ENCODE results near the gene HNRNPF.
A peak's percentile ranks its signal among the peaks of the same experiment; 100 is the strongest.
"Not testable (repeated sequence)": the region's sequence is repeated elsewhere in the genome, so short reads cannot be mapped to it uniquely, and the experiment has no call there.

HNRNPF gene

DNA sequence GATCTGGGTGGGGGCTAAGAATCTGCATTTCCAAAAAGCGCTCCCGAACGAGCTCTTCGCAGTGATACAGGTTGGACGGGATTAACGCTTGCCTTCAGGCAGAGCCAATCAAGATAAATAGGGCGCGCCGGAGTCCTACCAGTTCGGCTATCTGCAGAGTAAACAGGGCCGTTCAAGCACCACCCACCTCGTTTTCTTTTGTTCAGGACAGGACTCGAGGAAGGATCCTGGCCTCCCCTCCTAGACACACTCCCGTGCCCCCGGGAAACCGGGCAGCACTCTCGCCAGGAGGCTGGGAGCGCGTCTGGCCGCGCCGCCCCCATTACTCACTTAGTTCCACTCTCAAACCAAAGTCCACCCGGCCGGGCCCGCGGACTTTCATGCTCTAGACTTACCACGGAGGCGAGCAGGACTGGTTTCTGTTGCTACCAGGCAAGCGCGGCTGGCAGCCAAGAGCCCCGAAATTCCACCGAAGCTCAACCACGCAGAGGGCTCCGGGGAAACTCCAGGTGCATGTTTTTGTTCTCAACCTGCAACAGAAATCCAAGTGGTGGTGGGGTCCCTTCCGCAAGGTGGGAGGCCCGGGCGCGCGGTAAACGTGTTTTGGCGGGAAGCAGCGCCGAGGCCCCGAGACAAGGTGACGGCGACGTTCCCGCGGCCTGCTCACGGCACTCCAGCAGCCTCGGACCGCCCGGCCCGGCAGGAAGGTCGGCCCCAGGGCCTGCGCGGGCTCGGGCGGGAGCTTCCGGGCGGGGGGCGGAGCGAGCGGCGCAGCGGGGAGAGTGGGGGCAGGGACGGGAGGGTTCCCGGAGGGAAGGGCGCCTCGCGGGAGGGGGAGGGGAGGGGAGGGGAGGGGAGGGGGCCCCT is 12.7 kb downstream of the HNRNPF start:
- peak; percentile 90 for DNase-seq

DNA sequence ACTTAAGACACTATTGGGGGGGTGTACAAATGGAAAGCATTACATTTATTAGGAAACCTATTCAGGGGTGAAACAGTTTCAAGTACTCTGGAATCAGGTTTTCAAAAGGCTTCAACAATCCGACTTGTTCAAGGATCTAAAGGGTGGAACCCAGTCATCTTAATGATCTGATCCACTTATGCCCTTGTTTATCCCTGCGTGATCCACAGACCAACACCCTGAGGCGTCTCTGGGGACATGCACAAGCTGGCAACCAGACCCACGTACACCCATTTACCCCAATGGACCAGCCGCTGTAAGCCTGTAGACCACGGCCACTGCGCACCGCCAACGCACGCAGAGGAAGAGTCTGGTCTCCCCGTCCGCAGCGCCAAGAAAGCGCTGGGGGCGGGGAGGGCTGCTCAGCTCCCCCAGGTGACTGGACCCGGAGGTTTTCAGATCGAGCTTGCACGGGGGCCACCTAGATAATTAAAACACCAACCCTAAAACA is 13.4 kb downstream of the HNRNPF start:
- DNase-seq: peak; percentile 56

DNA sequence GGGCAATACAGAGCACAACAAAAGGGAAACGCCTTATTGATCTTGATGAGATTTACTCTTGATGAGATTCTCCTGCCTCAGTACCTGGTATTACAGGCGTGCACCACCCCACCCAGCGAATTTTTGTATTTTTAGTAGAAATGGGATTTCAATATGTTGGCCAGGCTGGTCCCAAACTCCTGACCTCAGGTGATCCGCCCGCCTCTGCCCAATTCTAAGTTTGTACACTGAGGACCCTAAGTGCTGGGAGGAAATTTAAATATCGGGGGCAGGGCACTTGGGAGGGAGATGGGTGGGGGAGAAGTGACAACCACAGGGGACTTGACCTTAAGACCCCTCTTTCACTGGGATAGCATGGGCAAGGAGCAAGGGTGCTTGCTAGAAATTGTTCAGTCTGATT is 14.1 kb downstream of the HNRNPF start:
- DNase-seq: no peak

DNA sequence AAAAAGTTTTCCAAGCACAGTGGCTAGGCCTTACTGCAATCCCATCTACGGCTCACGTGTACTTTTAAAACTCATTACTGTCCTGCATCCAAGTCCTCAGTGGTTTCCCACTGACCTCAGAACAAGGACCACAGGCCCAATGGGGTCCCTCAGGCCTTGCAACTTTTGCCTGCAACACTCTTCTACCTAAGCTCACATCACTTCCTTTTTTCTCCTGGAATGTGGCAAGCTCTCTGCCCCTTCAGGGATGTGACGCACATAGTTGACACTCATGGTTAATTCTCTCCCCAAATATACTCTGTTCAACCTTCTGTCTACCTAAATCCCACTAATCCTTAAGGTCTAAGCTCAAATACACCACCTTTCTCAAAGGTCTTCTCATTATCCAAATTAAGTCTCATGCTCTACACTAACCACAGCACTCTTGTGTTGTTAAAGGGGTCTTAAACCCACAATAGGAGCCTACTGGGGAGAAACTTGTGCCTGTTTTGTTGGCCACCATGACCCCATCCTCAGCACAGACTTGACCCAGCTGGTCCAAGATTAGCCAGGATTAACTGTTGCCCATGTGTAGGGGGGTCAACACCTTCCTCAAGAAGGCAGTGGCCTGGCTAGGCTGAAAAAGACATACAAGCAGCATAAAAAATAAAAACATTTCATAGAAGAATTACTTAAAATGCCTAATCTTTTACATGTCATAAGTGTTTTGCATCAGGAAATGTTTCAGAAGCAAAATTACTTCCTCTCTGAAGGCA is 15.2 kb downstream of the HNRNPF start:
- no peak for DNase-seq

DNA sequence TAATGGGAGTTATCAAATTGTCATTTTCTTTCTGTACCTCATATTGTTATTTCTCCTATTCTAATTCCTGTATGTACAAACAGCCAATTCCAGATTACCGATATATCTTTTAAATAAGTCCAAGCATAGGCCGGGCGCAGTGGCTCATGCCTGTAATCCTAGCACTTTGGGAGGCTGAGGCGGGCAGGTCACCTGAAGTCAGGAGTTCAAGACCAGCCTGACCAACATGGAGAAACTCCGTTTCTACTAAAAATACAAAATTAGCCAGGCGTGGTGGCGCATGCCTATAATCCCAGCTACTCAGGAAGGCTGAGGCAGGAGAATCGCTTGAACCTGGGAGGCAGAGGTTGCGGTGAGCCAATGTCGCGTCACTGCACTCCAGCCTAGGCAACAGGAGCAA is 15.8 kb downstream of the HNRNPF start:
- DNase-seq: not testable (repeated sequence)

DNA sequence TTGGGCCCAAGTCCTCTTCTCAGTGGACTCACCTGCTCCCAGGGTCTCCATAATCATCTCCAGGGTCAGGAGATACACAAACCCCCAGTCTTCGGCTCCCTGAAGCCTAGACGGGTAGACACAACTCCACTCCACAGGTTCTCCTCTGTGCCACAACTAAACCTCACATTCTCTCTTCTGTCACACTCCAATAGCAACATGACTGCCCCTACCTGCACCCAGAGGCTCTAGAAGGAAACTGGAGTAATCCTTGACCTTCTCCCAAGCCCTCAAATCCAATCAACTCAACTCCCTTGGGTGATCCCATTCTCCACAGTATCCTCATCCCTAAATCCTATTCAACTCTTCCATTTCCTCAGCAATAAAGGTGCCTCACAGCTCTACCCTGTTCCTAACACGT is 16.2 kb downstream of the HNRNPF start:
- DNase-seq: no peak

DNA sequence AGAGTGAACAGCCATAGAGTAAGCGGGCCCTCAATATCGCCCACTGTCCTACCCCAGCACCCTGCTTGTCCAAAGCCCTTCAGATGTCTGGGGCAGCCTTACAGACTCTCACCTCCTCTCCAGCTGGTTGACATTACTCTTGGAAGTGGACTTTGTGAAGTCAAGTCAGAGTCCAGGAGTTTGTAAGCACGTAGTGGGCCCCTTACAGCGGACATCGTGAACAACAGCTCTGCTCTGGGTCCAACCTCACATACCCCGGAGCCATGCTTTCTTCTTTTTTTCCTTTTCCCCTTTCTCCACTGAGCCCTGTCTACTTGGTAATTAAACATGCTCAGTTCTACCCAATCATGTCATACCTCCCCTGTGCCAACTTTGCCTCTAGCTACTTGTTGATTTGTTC is 17.5 kb downstream of the HNRNPF start:
- DNase-seq: no peak

DNA sequence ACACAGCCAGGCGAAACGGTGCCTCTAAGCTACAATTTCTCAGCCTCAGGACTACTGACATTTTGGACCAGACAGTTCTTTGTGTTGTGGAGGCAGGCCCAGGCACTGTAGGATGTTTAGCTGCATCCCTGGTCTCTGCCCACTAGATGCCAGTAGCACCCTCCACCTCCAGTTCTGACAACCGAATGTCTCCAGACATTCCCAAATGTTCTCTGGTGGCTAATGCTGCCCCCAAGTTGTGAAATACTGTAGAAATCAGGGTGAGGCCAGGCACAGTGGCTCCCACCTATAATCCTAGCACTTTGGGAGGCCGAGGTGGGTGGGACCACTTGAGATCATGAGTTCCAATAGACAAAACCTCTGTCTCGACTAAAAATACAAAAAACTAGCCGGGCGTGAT is 18.2 kb downstream of the HNRNPF start:
- no peak for DNase-seq

DNA sequence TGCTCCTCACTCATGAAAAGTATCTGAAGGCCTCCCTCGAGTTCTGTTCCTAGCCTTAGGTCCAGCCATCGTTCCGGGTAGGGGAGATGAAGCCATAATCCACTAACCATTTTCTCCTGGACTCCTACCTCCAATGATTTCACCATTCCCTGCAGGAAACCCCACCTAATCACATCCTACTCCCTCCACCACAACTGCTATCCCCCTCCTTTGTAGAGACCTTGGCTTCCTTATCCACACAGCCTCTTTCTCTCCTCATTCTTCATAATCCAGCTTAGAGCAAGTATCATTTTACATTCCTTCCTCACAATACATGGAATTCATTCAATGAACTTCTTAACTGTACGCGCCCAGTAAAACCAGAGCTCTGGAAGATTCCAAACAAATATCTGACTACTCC is 18.7 kb downstream of the HNRNPF start:
- DNase-seq: no peak

DNA sequence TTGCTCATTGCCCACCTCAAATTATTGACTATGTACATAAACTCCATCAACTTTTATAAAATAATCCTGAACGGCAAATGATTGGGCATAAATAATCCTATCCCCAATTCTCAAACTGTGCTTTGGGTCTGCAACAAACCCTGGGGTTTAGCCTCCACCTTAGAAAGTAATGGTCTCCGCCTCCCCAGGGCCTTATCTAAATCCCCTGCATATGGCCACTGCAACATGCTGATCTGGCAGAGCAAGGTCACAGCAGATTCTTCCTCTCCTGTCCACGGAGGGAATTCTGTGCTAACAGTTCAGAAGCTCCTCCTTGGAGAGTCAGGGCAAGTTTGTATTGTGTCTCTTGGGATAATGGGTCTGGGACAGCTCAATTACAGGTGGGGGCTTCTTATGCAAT is 19.1 kb downstream of the HNRNPF start:
- DNase-seq: no peak

DNA sequence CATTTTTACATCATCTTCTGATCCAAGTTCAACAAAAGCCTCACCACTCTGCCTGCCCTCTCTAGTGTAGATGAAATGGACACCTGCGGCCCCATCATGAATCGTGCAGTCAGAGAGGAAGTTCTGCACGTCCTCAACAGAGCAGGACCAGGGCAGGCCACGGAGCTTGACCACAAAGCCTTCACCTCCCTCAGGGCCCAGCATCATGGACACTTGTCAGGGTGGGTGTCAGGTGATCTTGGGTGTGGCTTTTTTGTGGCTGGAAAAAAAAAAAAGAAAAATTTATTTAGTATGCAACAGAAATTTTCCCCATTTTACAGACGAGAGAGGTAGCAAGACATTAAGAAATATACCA is 21.3 kb downstream of the HNRNPF start:
- no peak for DNase-seq

DNA sequence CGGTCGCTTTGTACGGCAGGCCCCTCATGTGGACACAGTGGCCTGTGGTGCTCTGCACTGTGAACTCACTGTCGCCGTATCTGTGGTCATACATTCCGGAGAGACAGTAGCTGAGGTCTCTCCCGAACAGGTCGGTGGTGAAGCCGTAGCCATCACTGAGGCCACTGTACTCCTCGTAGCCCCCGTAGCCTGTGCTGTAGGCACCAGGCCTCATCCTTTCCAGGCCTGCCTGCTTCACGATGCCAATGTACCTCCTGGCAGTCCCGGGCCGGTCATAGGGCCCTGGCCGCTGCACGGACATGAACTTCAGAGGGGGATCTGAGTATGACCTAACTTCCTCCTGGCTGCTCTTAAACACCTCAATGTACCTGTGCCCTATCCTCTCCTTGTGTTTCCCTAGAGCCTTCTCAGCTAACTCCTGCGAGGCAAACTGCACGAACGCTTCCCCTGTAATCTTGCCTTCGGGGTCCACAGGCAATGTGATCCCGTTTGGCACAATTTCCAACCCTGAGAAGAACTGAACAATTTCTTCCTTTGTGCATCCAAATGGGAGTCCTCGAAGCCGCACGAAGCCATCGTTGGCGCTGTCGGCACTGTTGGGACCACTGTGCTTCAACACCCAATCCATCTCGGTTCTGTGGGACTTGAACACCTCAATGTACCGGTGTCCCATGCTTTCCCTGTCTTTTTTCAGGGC is 21.9 kb downstream of the HNRNPF start:
- no peak for DNase-seq

DNA sequence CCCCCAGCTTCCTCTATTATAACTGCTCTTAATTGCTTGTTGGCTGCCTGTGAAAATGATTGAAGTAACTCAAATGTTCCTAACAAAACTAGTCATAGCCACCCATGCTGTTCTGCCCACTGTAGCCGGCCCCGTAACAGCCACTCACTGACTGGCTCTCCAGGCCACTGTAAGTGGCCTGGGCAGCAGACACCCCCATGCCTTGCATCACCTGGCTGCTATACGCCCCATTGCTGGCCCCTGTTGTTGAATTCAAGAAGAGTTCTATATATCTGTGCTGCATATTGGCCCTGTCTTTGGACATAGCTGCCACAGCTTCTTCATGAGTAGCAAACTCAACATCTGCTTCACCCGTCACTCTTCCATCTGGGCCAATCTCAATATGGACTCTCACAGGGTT is 22.4 kb downstream of the HNRNPF start:
- no peak for DNase-seq

DNA sequence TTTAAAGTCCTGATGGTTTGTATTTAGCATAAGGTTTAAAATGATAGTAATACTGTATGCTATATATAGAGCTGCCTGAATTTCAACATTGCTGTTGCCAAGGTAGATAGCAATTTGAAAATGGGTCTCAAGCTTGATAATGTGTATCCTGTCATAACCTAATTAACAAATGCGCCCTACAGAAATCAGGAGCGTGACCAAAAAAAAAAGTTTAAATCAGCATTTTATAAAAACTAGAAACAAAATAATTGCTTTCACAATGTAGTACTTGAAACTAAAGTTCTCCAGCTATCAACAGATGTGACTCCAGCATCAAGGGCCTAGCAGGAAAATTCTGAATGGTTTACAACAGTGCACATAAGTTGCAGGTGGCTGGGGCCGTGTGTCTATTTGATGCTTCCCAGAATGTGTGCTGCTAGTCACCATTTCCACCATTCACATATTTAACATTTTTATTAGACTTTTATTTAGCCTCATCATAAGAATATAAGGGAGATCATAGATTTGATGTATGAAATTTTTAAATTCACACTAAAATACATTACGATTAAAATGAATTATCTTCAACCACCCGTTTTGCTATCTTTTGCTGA is 23.5 kb downstream of the HNRNPF start:
- DNase-seq: no peak

DNA sequence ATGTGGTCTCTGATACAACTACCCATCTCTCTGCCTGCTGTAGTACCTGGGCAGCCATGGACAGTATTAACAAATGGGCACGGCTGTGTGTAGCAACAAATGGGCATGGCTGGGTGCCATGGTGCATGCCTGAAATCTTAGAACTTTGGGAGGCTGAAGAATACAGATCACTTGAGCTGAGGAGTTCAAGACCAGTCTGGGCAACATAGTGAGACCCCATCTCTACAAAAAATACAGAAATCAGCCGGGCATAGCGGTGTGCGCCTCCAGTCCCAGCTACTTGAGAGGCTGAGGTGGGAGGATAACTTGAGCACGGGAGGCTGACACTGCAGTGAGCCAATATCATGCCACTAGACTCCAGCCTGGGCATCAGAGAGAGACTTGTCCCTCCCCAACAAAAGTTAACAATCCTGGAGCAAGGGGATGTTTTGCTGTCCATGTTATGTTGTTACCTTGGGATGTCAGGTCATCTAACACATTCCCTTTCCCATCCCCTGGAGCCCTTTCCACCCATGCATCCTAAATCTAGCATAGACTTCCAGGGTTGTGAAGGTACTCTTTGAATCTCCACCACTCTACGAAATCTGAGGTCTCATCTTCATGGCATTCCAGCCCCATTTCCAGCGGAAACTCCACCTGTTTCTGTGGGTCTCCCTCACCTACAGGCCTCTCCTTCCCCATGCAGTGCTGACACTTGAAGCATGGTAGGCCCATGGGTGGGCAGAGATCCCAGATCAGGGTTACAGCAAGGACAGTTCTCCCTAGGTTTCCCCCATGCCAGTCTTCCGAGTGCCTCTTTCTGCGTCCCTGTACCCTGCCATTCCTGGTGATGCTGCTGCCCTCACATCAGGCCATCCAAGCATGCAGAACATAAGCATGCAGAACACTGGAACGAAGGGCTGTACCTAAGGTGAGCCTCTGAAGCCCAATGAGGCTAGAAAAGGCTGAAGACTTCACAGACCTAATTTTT is 24.4 kb downstream of the HNRNPF start:
- DNase-seq: no peak

DNA sequence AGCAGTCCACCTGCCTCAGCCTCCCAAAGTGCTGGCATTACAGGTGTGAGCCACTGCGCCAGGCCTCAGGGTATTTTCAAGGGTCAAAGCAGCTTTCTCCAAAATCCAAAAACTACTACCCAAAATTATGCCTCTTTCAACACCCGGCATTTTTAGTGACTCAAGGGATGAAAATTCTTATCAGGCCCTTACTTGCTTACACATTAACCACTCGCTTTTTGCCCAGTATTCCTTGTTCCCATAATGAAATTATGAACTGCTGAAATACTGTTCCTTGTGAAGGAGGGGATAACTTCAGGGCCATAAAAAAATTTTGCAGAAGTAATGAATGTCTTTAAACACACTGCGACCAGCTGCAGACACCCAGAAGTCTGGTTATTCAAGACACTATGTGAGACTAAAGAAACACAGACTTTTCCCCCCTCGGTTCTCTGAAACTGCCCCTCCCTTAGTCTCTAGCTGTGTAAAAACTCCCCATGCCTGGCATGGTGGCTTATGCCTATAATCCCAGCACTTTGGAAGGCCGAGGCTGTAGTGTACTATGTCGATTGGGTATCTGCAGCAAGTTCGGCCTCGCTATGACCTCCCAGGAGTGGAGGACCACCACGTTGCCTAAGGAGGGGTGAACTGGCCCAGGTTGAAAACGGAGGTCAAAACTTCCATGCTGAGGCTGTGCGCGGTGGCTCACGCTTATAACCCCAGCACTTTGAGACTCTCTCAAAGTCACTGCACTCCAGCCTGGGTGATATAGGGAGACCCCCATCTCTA is 25.6 kb downstream of the HNRNPF start:
- no peak for DNase-seq

DNA sequence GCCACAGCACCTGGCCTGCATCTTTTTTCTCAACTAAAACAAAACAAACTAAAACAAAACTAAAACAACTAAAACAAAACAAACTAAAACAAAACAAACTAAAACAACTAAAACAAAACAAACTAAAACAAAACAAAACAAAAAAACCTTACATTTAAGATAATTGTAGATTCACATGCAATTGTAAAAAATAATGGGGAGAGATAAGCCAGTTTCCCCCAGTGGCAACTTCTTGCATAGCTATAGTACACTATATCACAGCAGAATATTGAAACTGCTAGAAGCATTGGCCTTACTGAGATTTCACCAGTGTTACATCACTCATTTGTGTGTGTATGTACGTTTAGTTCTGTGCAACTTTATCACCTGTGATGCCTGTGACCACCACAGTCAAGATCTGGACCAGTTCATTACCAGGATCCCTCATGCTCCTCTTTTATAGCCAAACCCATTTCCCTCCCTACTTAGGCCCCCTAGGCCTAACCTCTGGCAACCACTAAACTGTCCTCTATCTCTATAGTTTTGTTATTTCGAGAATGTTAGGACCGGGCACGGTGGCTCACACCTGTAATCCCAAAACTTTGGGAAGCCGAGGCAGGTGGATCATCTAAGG is 28.3 kb downstream of the HNRNPF start:
- no peak for DNase-seq

DNA sequence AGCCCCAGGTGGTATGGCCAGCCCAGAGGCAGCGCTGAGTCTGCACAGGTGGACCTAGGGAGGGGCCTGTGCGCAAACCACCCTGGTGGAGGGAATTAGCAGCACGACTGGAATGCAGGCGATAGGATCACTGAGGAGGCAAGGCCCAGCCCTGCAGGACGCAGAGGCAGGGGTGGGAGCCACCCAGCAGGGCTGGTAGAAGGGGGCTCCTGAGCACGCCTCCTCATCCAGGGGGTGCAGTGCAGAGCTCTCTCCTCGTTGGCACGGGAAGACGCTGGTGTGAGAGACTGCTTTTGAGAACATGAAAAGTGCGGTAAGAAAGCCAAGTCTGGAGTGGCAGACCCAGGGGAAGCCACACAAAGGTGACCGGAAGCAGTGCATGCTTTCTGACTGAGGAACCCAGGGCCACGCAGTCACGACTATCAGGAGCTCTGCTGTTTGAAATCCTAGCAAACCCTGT is 31.5 kb downstream of the HNRNPF start:
- DNase-seq: no peak

DNA sequence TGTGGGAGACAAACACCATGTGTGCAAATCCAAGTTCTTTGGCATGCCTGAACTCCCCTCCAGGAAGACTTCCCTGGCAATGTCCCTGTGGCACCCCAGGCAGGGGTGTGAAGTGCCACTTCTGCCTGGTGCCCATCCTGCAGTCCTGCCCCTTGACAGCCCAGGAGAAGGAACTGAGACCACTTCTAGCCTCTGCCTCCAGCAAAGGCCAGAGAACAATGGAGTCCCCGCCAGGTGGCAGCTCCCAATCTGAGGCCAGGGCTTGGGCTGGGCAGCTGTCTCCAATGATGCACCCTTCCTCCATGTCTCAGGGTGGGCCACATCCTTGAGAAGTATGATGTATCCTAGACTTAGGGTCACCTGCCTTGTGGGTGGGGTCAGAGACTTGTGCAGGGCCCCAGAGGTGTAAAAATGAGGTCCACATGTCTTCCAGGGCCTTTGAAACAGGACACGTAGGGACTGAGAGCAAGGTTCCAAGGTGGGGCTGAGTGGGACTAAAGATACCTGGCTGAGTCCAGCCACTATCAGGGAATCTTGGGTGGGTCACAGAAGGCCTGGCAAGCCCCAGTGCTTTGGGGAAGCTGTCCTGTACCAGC is 32.1 kb downstream of the HNRNPF start:
- DNase-seq: no peak

DNA sequence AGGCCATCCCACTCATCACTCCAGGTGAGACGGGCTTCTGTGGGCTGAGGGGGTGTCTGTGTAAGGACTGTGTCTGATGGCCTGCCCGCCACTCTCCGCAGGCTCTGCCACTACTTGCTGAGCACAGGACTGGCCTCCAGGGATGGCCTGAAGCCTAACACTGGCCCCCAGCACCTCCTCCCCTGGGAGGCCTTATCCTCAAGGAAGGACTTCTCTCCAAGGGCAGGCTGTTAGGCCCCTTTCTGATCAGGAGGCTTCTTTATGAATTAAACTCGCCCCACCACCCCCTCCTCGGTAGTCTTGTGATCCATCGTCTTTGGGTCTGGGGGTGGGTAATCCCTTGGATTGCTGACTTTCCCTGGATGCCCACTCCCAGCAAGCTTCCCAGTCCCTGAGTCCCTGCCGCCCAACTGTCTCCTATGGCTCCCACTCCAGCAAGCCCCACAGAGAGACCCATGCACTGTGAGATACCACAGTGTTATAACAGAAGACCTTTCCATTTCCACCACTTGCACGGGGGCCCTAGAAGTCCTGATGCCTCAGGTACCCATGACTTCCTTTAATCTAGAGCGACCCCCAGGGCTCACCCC is 32.8 kb downstream of the HNRNPF start:
- no peak for DNase-seq

Measured in activated CD4-positive, alpha-beta T cell treated with anti-CD3 and anti-CD28 coated beads, Interleukin-10, Interleukin-2, amounts not matched to agents 100 ng/mL and 50 ng/mL, durations not matched to agents 16 hours and 8 hours (primary cell).